HG03469 (cell line): ENCODE results near the gene ALPP.

Experiments used
- ATAC-seq: cut with Tn5 transposase; IDR thresholded peaks from one replicate; pipeline ENCODE4 v1.9.1; 2021; ENCODE audit warnings: mild to moderate bottlenecking, moderate library complexity, moderate number of reproducible peaks; ENCODE audit not compliant: unreplicated experiment

The ALPP gene

GRCh38 chr2:232340171-232340935 lies 38.2 kb upstream of the ALPP start:
- no peak for ATAC-seq

- ATAC-seq = no peak
Measured at GRCh38 chr2:232341061-232341738, 37.4 kb upstream of the ALPP start.

- no peak for ATAC-seq
Measured at GRCh38 chr2:232341739-232342126, 36.8 kb upstream of the ALPP start.

GRCh38 chr2:232342635-232343565 lies 35.7 kb upstream of the ALPP start:
- no peak for ATAC-seq

GRCh38 chr2:232343821-232344220 lies 34.7 kb upstream of the ALPP start:
- no peak for ATAC-seq

GRCh38 chr2:232345251-232345650 lies 33.3 kb upstream of the ALPP start:
- ATAC-seq = no peak

GRCh38 chr2:232347369-232347768 lies 31.2 kb upstream of the ALPP start:
- no peak for ATAC-seq

- no peak for ATAC-seq
Measured at GRCh38 chr2:232348936-232349335, 29.6 kb upstream of the ALPP start.

- ATAC-seq = no peak
Measured at GRCh38 chr2:232349546-232349945, 29.0 kb upstream of the ALPP start.

- no peak for ATAC-seq
Measured at GRCh38 chr2:232349946-232350635, 28.5 kb upstream of the ALPP start.

GRCh38 chr2:232350804-232351685 lies 27.5 kb upstream of the ALPP start:
- ATAC-seq = no peak

GRCh38 chr2:232351686-232352510 lies 26.7 kb upstream of the ALPP start:
- no peak for ATAC-seq

- ATAC-seq = no peak
Measured at GRCh38 chr2:232352511-232353091, 25.9 kb upstream of the ALPP start.

- no peak for ATAC-seq
Measured at GRCh38 chr2:232353096-232353495, 25.5 kb upstream of the ALPP start.

GRCh38 chr2:232353660-232354059 lies 24.9 kb upstream of the ALPP start:
- ATAC-seq = no peak

GRCh38 chr2:232354069-232354468 lies 24.5 kb upstream of the ALPP start:
- ATAC-seq = no peak

GRCh38 chr2:232361646-232362045 lies 16.9 kb upstream of the ALPP start:
- no peak for ATAC-seq

- no peak for ATAC-seq
Measured at GRCh38 chr2:232362174-232362900, 16.2 kb upstream of the ALPP start.
